GM19467 (cell line): ENCODE results near the gene XPO4.
A peak's percentile ranks its signal among the peaks of the same experiment; 100 is the strongest.
"Not testable (repeated sequence)": the region's sequence is repeated elsewhere in the genome, so short reads cannot be mapped to it uniquely, and the experiment has no call there.

ENCODE experiments used
- ATAC-seq: cut with Tn5 transposase; IDR thresholded peaks from one replicate; pipeline ENCODE4 v1.9.1; 2021; ENCODE audit warnings: mild to moderate bottlenecking, moderate library complexity; ENCODE audit not compliant: unreplicated experiment

XPO4 gene

GRCh38 chr13:20902438-20903163 lies at the start of gene XPO4:
Gene XPO4 (minus strand): TSS chr13:20902746. CDS start chr13:20902738, 8 bp downstream.
- ATAC-seq: peak; percentile 95

GRCh38 chr13:20948001-20948400 lies 45.5 kb upstream of the XPO4 start:
- not testable (repeated sequence) for ATAC-seq

- ATAC-seq: no peak
These were observed 43.4 kb upstream of the XPO4 start for GRCh38 chr13:20945952-20946383.

GRCh38 chr13:20942938-20943559 lies 40.5 kb upstream of the XPO4 start:
- no peak for ATAC-seq

GRCh38 chr13:20940511-20940910 lies 38.0 kb upstream of the XPO4 start:
- not testable (repeated sequence) for ATAC-seq

GRCh38 chr13:20940083-20940482 lies 37.5 kb upstream of the XPO4 start:
- no peak for ATAC-seq

GRCh38 chr13:20939662-20940061 lies 37.1 kb upstream of the XPO4 start:
- no peak for ATAC-seq

- no peak for ATAC-seq
These were observed 35.8 kb upstream of the XPO4 start for GRCh38 chr13:20938302-20938701.

- no peak for ATAC-seq
These were observed 25.2 kb upstream of the XPO4 start for GRCh38 chr13:20927596-20928257.

- not testable (repeated sequence) for ATAC-seq
These were observed 22.8 kb upstream of the XPO4 start for GRCh38 chr13:20925395-20925790.

- no peak for ATAC-seq
These were observed 22.3 kb upstream of the XPO4 start for GRCh38 chr13:20924758-20925394.

- ATAC-seq: no peak
These were observed 20.7 kb upstream of the XPO4 start for GRCh38 chr13:20923272-20923671.

- ATAC-seq: no peak
These were observed 19.0 kb upstream of the XPO4 start for GRCh38 chr13:20921572-20921971.

- not testable (repeated sequence) for ATAC-seq
These were observed 13.1 kb upstream of the XPO4 start for GRCh38 chr13:20915676-20916075.

GRCh38 chr13:20911037-20911436 lies 8.5 kb upstream of the XPO4 start:
- ATAC-seq: no peak

- no peak for ATAC-seq
These were observed 6.4 kb upstream of the XPO4 start for GRCh38 chr13:20908714-20909497.

GRCh38 chr13:20904908-20905307 lies 2.4 kb upstream of the XPO4 start:
- ATAC-seq: no peak

- no peak for ATAC-seq
These were observed 574 bp upstream of the XPO4 start for GRCh38 chr13:20903164-20903475.

GRCh38 chr13:20901668-20902437 lies 693 bp downstream of the XPO4 start:
- ATAC-seq: peak; percentile 13

GRCh38 chr13:20894245-20894644 lies 8.3 kb downstream of the XPO4 start:
- no peak for ATAC-seq
